RWPE2 (cell line): ENCODE measurements around the gene NFU1.
A peak's percentile ranks its signal among the peaks of the same experiment; 100 is the strongest.

Experiments used
- ATAC-seq: fragments of 200-7000 bp; cut with Tn5 transposase; 3 replicates; pipeline ENCODE4 v1.9.1; 2021; ENCODE audit warnings: low read depth
- DNase-seq: peaks from one replicate; pipeline ENCODE4 v3.0.0-alpha.2; 2020; ENCODE audit warnings: low spot score
- H3K27ac ChIP-seq: fragments of 450-650 bp; 2 replicates; pipeline ENCODE4 v1.5.1; 2017; ENCODE audit warnings: mild to moderate bottlenecking; ENCODE audit not compliant: poor library complexity, severe bottlenecking
- H3K27me3 ChIP-seq: fragments of 250-450 bp; sonication (Bioruptor Pico); 2 replicates; pipeline ENCODE4 v1.5.1; 2021; ENCODE audit warnings: mild to moderate bottlenecking, moderate library complexity; ENCODE audit not compliant: insufficient read depth, poor library complexity, severe bottlenecking
- H3K36me3 ChIP-seq: fragments of 250-450 bp; sonication (Bioruptor Pico); 2 replicates; pipeline ENCODE4 v1.5.1; 2020; ENCODE audit warnings: low read depth, mild to moderate bottlenecking, moderate library complexity
- H3K4me1 ChIP-seq: fragments of 250-450 bp; sonication (Bioruptor Pico); 2 replicates; pipeline ENCODE4 v1.5.1; 2021; ENCODE audit warnings: mild to moderate bottlenecking, moderate library complexity; ENCODE audit not compliant: insufficient read depth, poor library complexity, severe bottlenecking
- H3K4me3 ChIP-seq: fragments of 250-450 bp; sonication (Bioruptor Pico); 2 replicates; pipeline ENCODE4 v1.5.1; 2021; ENCODE audit warnings: mild to moderate bottlenecking, moderate library complexity; ENCODE audit not compliant: severe bottlenecking
- H3K9me3 ChIP-seq: fragments of 250-450 bp; sonication (Bioruptor Pico); 2 replicates; pipeline ENCODE4 v1.5.1; 2021; ENCODE audit warnings: mild to moderate bottlenecking, moderate library complexity; ENCODE audit not compliant: severe bottlenecking
- CTCF ChIP-seq: fragments of 450-650 bp; IDR thresholded peaks from one replicate; pipeline ENCODE4 v1.5.1; 2017; ENCODE audit warnings: mild to moderate bottlenecking, moderate library complexity; ENCODE audit not compliant: poor library complexity, severe bottlenecking

NFU1 gene

GRCh38 chr2:69386789-69387734, 50.2 kb downstream of the NFU1 start, which contains the start of gene GFPT1:
GFPT1 (minus strand) TSS chr2:69387227; CDS start chr2:69387071, 156 bp downstream.
- TF ChIP-seq CTCF = no peak
- DNase-seq = peak; percentile 78

GRCh38 chr2:69386360-69386759, 50.9 kb downstream of the NFU1 start:
- Histone ChIP-seq H3K9me3 (no peaks in the 10 kb centered on the region), H3K36me3 (peaks cover 30% of the 10 kb centered on the region), H3K27me3 (no peaks in the 10 kb centered on the region), H3K4me1 (peaks cover 17% of the 10 kb centered on the region), H3K27ac (peak overlapping the region; percentile 62), H3K4me3 (peak overlapping the region; percentile 80)
- no peak for TF ChIP-seq CTCF
- no peak for ATAC-seq
- no peak for DNase-seq

More at GRCh38 chr2:69386789-69387734, 50.2 kb downstream of the NFU1 start, which contains the start of gene GFPT1:
- H3K4me1 ChIP-seq = peaks cover 17% of the 10 kb centered on the region
- H3K36me3 ChIP-seq = peaks cover 28% of the 10 kb centered on the region
- H3K9me3 ChIP-seq = no peaks in the 10 kb centered on the region
- H3K27me3 ChIP-seq = no peaks in the 10 kb centered on the region
- peak within 1 kb of the TSS; percentile 62 for H3K27ac ChIP-seq
- peak within 1 kb of the TSS; percentile 80 for H3K4me3 ChIP-seq
- peak; percentile 92 for ATAC-seq

- H3K27ac ChIP-seq = peak overlapping the region; percentile 62
- no peak for DNase-seq
- H3K4me3 ChIP-seq = peak overlapping the region; percentile 80
These were observed 51.6 kb downstream of the NFU1 start for GRCh38 chr2:69385443-69386151.

GRCh38 chr2:69384618-69385081, 52.6 kb downstream of the NFU1 start:
- Histone ChIP-seq H3K4me3 (no peak overlapping the region), H3K4me1 (peaks cover 17% of the 10 kb centered on the region), H3K27me3 (no peaks in the 10 kb centered on the region), H3K36me3 (peaks cover 35% of the 10 kb centered on the region), H3K9me3 (no peaks in the 10 kb centered on the region), H3K27ac (no peak overlapping the region)
- ATAC-seq = no peak
- no peak for TF ChIP-seq CTCF
- DNase-seq = no peak

More at GRCh38 chr2:69385443-69386151, 51.6 kb downstream of the NFU1 start:
- no peaks in the 10 kb centered on the region for H3K27me3 ChIP-seq
- no peaks in the 10 kb centered on the region for H3K9me3 ChIP-seq
- peaks cover 30% of the 10 kb centered on the region for H3K36me3 ChIP-seq
- no peak for ATAC-seq
- peaks cover 17% of the 10 kb centered on the region for H3K4me1 ChIP-seq
- TF ChIP-seq CTCF = no peak
